ENCODE data around the gene EEF1A1.
A peak's percentile ranks its signal among the peaks of the same experiment; 100 is the strongest.
"Not testable (repeated sequence)": the region's sequence is repeated elsewhere in the genome, so short reads cannot be mapped to it uniquely, and the experiment has no call there.

The EEF1A1 gene

DNA sequence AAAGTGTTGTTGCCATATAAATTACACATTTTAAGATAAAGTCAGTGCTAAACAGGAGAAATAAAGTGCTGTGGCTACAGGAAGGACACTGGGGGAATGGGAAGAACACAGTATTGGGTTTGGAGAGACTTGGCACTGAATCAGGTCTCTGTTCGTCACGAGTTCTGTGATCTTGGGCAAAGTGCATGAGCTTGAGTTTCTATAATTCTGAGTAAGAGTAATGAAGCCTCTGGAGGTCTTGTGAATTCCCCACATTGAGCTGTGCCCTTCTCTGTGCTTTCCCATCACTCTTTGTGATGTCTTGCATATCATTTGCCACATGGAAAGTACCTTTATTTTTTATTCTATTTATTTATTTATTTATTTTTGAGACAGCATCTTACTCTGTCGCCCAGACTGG is 16.8 kb upstream of the EEF1A1 start:
- DNase-seq (ENCODE audit: low spot score) = no peak

DNA sequence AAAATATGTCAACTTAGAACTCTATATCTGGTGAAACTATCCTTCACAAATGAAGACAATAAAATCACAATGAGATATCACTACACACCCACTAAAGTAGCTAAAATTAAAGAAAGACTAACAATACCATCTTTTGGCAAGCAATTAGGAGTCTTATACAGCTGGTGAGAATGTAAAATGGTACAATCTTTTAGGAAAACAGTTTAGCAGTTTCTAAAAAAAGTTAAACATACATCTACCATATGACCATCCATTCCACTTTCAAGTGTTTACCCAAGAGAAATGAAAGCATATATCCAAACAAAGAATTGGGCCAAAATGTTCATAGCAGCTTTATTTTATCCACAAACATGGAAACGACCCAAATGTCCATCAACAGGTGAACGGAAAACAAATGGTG is 13.8 kb upstream of the EEF1A1 start:
- no peak for DNase-seq (ENCODE audit: low spot score)

DNA sequence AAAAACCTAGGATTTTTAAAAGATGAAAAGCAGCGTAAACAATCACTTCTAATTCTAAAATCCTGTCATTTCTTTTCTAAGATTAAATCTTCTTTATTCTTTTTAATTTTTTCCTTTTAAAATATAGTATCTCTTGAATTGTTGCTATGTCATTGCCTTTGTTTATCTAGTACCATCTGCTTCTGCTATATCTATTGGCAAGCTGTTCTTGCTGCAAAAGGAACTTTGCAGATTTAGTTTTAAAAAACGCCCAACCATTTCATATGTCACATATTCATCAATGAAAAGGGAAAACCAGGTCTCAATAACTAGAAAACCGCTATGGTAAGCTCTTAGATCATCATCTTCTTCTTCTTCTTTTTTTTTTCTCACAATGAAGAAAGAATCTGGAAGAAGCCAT is 11.5 kb upstream of the EEF1A1 start:
- DNase-seq (ENCODE audit: low spot score) = no peak

DNA sequence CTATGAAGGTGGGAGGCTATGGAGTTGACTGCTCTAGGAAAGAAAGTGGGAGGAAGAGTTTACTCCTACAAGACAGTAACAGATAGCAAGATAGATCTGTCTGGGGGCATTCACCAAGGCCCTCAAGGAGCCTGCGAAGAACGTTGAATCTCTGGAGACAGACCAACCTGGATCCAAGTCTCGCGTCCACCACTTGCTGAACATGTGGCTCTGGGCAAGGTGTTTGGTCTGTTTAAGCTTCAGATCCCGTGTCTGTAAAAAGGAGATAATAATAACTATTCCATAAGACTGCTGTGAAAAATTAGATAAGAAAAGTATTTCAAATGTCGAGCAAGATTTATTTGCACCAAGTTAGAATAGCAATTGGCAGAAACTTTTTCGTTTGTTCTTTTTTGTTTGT is 8.1 kb upstream of the EEF1A1 start:
- no peak for DNase-seq (ENCODE audit: low spot score)

DNA sequence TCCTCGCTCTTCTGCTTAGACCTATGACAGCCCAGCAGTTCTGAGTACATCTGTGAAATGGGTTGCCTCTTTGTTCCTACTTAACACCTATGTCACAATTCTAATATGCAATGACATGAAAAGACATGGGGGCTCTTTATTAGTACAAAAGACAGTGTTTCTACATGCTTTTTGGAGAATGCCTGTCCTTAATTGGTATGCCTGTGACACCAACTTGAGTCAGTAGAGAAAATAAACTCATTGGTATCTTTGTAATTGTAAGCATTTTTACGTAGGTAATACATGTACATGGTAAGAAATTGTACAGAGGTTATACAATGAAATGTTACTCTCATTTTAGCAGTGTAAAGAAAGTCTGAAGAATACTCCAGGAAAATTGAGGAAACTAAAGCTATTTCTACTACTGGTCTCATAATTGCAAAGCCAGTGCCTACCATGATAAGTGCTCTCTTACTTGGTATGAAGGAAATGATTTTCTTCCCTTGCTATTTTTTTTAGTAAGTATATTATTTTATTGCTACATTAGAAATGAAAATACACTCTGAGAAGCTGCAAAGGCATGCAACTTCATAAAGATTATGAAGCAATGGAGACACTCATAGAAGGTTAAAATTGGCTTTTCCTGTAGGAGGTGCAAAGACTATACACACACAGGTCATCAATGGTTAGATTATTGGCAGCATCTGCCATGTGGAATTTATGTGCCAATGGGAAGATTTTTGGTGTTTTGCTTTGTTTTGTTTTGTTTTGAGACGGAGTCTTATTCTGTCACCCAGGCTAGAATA is 4.9 kb upstream of the EEF1A1 start:
- no peak for DNase-seq (ENCODE audit: low spot score)

DNA sequence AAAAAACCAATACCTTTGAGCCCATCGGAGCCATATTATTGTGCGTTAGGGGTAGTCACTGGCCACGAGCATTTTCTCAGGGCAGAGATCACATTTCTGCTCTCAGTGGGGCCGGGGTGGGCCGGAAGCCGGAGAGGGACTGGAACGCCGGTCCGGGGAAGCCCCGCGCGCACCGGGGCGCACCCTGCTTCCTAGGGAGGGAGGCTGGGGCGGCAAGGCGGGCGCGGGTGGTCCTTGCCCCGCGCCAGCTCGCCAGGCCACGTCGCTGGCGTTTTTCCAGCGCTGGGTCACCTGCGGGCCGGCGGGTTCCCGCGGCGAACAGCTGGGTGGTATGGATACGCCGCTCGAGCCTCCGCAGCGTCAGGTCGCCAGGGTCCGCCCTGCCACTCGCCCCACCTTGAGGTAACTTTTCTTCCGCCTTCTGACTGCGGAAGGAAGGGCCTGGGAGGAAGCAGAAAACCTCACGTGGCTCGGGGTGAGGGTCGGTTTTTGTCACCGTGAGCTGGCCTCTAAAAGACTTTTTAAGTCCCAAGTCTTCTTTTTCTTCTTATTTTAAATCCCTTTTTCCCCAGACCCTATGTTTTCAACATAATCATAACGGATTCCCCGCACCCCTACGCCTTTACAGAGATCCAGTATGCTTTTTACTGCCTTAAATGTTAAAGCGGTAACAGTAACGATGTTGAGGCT is 2.7 kb upstream of the EEF1A1 start:
- DNase-seq (ENCODE audit: low spot score) = peak; percentile 18

DNA sequence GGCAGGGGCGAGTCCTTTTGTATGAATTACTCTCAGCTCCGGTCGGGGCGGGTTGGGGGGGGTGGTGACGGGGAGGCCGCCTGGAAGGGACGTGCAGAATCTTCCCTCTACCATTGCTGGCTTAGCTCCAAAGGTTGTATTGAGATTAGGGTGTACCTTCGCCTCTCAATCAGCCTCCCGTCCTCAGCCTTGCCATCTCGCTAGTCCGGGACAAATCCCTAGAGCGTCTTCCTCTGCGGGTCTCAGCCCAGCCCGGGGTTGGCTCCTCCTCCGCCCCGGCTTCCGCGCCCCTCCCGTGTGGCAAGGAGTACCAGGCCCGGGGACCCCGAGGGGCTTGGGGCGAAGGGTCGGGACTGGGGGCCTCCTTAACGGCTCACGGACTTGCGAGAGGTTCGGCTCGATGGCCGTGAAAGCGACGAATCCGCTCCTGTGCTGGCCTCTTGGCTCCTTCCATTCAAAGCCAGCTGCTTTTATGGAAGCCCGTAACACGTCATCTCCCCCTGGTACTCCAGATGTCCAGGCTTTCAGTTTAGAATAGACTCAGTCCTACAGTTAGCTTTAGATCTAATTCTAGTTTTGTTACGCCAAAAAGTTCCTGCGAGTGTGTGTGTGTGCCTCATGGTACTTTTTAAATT is 636 bp upstream of the EEF1A1 start:
- peak; percentile 74 for DNase-seq (ENCODE audit: low spot score)

DNA sequence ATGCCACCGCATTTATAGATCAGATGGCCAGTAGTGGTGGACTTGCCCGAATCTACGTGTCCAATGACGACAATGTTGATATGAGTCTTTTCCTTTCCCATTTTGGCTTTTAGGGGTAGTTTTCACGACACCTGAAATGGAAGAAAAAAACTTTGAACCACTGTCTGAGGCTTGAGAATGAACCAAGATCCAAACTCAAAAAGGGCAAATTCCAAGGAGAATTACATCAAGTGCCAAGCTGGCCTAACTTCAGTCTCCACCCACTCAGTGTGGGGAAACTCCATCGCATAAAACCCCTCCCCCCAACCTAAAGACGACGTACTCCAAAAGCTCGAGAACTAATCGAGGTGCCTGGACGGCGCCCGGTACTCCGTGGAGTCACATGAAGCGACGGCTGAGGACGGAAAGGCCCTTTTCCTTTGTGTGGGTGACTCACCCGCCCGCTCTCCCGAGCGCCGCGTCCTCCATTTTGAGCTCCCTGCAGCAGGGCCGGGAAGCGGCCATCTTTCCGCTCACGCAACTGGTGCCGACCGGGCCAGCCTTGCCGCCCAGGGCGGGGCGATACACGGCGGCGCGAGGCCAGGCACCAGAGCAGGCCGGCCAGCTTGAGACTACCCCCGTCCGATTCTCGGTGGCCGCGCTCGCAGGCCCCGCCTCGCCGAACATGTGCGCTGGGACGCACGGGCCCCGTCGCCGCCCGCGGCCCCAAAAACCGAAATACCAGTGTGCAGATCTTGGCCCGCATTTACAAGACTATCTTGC is 725 bp downstream of the EEF1A1 start:
- DNase-seq (ENCODE audit: low spot score) = peak; percentile 31

DNA sequence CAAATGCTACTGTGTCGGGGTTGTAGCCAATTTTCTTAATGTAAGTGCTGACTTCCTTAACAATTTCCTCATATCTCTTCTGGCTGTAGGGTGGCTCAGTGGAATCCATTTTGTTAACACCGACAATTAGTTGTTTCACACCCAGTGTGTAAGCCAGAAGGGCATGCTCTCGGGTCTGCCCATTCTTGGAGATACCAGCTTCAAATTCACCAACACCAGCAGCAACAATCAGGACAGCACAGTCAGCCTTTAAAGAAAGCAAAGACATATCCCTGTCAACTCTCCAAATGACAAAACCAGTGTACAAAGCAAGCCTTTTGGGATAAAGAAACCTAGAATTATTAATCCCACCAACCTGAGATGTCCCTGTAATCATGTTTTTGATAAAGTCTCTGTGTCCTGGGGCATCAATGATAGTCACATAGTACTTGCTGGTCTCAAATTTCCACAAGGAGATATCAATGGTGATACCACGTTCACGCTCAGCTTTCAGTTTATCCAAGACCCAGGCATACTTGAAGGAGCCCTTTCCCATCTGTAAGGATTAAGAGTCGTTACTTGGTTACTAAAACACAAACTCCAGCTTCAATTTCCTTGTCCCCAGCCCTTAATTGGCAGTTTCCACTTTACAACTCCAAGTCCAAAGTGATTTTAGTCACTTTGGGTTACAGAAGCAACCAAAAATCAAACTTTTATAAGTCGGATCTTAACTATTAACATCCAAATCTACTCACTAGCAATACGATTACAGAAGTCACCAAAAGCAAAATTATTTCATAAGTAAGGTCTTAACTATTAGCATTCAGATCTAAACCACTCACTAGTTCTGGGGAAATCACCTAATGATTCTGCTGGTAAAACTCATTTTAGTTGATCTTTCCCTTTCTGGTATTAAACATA is 1.6 kb downstream of the EEF1A1 start:
- DNase-seq (ENCODE audit: low spot score) = not testable (repeated sequence)

DNA sequence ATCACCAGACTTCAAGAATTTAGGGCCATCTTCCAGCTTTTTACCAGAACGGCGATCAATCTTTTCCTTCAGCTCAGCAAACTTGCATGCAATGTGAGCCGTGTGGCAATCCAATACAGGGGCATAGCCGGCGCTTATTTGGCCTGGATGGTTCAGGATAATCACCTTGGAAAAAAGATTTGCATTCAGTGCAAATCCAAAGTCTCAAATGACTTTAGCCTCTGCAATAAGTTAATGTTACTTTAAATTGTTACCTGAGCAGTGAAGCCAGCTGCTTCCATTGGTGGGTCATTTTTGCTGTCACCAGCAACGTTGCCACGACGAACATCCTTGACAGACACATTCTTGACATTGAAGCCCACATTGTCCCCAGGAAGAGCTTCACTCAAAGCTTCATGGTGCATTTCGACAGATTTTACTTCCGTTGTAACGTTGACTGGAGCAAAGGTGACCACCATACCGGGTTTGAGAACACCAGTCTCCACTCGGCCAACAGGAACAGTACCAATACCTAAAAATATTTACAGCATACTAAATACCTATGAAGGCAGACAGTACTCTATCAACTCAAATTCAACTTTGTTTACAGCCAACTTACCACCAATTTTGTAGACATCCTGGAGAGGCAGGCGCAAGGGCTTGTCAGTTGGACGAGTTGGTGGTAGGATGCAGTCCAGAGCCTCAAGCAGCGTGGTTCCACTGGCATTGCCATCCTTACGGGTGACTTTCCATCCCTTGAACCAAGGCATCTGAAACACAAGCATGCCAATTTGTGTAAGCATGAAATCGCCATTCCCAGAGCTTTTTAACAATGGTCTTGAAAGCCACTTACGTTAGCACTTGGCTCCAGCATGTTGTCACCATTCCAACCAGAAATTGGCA is 2.5 kb downstream of the EEF1A1 start:
- not testable (repeated sequence) for DNase-seq (ENCODE audit: low spot score)

DNA sequence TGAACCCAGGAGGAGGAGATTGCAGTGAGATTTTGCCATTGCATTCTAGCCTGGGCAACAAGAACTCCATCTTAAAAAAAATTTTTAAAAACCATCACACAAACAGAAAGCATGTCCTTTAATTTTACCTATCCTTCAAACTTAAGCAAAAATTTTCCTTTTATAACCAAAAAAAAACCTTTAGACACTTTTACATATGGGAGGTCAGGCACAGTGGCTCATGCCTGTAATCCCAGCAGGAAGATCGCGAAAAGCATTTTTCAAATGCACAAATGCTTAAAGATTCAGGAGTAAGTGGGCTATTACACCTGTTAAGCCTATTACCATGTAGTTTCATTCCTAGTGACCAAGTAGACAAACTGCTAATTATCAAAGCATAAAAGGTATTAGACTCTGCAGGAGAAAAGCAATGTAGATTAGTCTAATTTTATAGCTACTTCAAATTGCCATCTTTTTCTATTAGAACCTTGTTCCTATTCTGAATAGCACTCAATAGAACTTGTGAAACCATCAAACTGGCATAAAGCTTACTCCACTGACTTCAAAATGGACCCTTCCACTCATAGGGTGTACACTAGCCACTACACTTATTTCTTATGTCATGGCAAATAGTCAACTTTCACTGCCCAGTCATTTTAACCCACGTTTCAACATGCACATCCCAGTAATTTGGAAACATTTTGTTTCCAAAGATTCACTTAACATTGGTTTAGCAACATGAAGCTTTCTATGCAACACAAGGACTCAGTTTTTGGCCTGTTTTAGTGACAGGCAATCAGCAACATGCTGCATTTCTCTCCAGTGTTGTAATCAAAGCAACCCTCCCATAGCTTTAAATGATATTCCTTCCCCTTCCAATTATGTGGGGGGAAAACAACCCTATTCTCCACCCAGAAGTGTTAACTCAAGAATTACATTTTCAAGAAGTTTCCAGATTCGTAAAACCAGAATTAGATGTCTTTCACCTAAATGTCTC is 4.0 kb downstream of the EEF1A1 start:
- DNase-seq (ENCODE audit: low spot score) = no peak

DNA sequence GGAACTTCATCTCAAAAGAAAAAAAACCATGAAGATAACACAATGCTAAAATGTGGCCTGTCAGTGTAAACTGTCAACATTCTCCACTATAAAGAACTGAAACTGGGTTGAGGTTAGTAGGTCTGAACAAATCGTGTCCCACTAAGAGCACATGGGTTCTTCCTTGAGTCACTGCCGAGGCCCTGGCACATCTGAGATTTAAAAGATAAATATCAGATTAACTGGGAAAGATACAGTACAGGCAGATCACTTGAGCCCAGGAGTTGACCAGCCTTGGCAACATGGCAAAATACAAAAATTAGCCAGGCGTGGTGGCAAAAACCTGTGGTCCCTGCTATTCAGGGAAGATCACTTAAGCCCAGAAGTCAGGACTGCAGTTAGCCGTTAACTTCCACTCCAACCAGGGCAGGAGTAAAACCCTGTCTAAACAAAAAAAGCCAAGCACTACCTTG is 5.6 kb downstream of the EEF1A1 start:
- DNase-seq (ENCODE audit: low spot score) = no peak

DNA sequence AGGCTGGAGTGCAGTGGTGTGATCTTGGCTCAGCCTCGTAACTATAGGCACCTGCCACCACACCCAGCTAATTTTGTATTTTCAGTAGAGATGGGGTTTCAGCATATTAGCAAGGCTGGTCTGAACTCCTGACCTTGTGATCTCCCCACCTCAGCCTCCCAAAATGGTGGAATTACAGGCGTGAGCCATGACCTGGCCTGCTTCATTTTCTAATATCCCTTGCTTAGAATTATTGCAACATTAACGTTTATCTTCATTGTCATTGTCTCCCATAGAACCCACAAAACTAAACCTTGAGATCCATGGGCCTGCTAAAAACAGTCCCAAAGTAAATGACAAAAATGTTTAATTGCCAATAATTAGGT is 6.1 kb downstream of the EEF1A1 start:
- no peak for DNase-seq (ENCODE audit: low spot score)

DNA sequence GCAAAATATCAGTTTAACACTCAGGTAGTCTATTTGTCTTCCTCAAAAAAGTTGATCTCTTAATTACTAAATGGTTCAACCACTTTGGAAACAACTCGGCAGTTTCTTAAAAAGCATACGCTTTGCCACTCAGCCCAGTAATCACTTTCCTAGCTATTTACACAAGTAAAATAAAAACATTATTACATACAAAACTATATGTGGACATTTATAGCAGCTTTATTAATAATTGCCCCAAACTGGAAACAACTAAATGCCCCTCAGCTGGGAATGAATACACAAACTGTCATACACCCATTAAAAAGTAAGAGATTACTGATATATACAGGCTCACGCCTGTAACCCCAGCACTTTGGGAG is 7.4 kb downstream of the EEF1A1 start:
- DNase-seq (ENCODE audit: low spot score) = no peak

DNA sequence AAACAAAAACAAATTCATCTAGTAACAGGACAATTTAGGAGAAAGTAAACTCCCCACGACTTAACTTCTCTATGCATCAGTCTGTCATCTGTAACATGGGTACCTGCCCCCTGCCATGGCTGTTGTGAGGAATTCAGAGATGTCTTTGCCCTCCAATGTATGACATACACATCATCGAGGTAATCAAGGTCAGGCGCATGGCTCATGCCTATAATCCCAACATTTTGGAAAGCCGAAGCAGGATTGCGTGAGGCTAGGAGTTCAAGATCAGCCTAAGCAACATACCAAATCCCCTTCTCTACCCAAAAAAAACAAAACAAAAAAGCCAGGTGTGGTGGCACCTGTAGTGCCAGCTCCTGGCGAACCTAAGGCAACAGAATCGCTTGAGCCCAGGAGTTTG is 9.0 kb downstream of the EEF1A1 start:
- DNase-seq (ENCODE audit: low spot score) = no peak

DNA sequence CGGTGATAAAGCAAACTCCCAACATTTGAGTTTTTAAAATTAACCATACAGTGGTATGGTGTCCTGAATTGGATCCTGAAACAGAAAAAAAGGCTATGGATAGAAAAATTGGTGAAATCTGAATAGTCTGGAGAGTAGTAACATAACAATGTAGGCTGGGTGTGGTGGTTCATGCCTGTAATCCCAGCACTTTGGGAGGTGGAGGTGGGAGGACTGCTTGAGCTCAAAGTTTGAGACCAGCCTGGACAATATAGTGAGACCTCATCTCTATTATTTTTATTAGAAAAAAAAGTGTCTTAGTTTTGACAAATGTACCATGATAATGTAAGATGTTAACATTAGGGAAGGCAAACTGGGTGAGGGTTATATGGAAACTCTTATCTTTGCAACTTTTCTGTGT is 11.0 kb downstream of the EEF1A1 start:
- no peak for DNase-seq (ENCODE audit: low spot score)

DNA sequence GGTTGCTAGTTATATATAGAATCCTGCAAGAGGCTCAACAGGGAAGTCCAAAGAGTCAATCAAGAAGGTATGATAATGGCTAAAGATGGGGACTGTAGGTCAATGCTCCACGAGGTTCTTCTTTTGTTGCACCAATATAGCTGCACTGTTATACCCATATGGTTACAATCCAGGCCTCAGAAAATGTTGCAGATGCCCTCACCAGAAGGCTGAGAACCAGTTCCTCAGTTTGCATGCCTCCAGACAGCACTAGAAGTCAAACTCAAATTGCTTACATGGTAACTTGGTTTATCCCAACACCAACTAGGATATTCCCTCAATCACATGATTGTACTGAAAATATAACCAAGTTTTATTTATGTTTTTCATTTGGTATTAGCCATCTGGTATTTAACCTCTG is 12.1 kb downstream of the EEF1A1 start:
- DNase-seq (ENCODE audit: low spot score) = no peak

DNA sequence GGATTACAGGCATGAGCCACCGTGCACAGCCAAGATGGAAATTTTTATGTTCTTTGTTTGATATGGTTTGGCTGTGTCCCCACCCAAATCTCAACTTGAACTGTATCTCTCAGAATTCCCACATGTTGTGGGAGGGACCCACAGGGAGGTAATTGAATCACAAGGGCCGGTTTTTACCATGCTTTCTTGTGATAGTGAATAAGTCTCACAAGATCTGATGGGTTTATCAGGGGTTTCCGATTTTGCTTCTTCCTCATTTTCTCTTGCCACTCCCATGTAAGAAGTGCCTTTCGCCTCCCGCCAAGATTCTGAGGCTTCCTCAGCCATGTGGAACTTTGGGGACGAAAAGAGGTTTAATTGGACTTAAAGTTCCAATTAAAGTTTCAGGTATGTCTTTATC is 14.6 kb downstream of the EEF1A1 start:
- no peak for DNase-seq (ENCODE audit: low spot score)

DNA sequence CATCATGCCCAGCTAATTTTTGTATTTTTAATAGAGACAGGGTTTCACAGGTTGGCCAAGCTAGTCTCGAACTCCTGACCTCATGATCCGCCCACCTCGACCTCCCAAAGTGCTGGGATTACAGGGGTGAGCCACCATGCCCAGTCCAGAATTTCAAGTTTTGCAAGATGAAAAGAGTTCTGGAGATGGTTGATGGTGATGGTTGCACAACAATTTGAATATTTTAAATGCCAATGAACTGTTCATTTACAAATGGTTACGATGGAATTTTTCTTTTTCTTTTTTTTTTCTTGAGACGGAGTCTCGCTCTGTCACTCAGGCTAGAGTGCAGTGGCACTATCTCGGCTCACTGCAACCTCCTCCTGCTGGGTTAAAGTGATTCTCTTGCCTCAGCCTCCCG is 15.1 kb downstream of the EEF1A1 start:
- DNase-seq (ENCODE audit: low spot score) = not testable (repeated sequence)

Data from iPS-NIHi11 (cell line).